GM12891 (cell line): ENCODE measurements around the gene GPR161.

ENCODE experiments used
- PAX5 ChIP-seq: IDR thresholded peaks from 2 replicates; pipeline ENCODE4 v1.6.1; 2011; ENCODE audit warnings: low read length, moderate library complexity, mild to moderate bottlenecking; ENCODE audit not compliant: insufficient read depth, severe bottlenecking
- POLR2A ChIP-seq: IDR thresholded peaks from 2 replicates; pipeline ENCODE4 v1.6.1; 2011; ENCODE audit warnings: low read depth, low read length, control low read depth
- POLR2AphosphoS5 ChIP-seq: IDR thresholded peaks from 2 replicates; pipeline ENCODE4 v1.6.1; 2011; ENCODE audit warnings: low read depth, low read length, control low read depth
- POU2F2 ChIP-seq: IDR thresholded peaks from 2 replicates; pipeline ENCODE4 v1.6.1; 2011; ENCODE audit warnings: low read depth, mild to moderate bottlenecking, control low read depth, low read length, moderate library complexity
- TAF1 ChIP-seq: IDR thresholded peaks from 2 replicates; pipeline ENCODE4 v1.6.1; 2011; ENCODE audit warnings: low read depth, low read length, control low read depth

- TF ChIP-seq POLR2AphosphoS5: no peak
- TF ChIP-seq POLR2A: no peak
- TF ChIP-seq PAX5: no peak
- no peak for TF ChIP-seq TAF1
- no peak for TF ChIP-seq POU2F2
These were observed 50.3 kb downstream of the GPR161 start for GRCh38 chr1:168086438-168086837.
